ENCODE data around the gene ABAT. TPM values are rescaled to one million over a fixed set of nuclear protein-coding genes. Genes with fewer than 3 reads are reported as not detected.

ABAT gene
- total and polyA plus RNA-seq, 10 of the 15 experiments (the other 5 are each of a cell fraction or from before 2014, with no cell fraction given): 1.0 to 10.6 (median 1.9) TPM

GRCh38 chr16:8655184-8655717, 19.2 kb upstream of the ABAT start (continued):
- no peak for TF ChIP-seq RELB (IDR thresholded peaks at IDR 0.05; ENCODE audit: low read depth)
- no peak for TF ChIP-seq USF2 (IDR thresholded peaks at IDR 0.05; ENCODE audit: borderline replicate concordance, low read depth, low read length)
- TF ChIP-seq NFIC (IDR thresholded peaks at IDR 0.05; ENCODE audit: low read depth, low read length): peak; percentile 31; the same call in 1 of the 2 replicates
- TF ChIP-seq CBX5 (IDR thresholded peaks at IDR 0.05; ENCODE audit: low read depth): peak; percentile 93
- TF ChIP-seq MEF2B (IDR thresholded peaks at IDR 0.05; ENCODE audit: partially characterized antibody, poor library complexity, severe bottlenecking): no peak
- TF ChIP-seq ZBTB40 (IDR thresholded peaks at IDR 0.05; ENCODE audit: borderline replicate concordance): no peak
- TF ChIP-seq MTA3 (IDR thresholded peaks at IDR 0.05; ENCODE audit: borderline replicate concordance, low read length): no peak
- no peak for TF ChIP-seq ATF3 (IDR thresholded peaks at IDR 0.05; ENCODE audit: borderline replicate concordance, extremely low read depth, low read depth, low read length)
- no peak for TF ChIP-seq E2F4 (IDR thresholded peaks at IDR 0.05; ENCODE audit: low read depth, low read length)
- no peak for TF ChIP-seq TBL1XR1 (IDR thresholded peaks at IDR 0.05; ENCODE audit: low read depth, low read length)
- peak; percentile 52; the same call in 1 of the 2 replicates for TF ChIP-seq DPF2 (IDR thresholded peaks at IDR 0.05)
- no peak for TF ChIP-seq NKRF (conservative IDR thresholded peaks at IDR 0.05)
- TF ChIP-seq ZSCAN29 (IDR thresholded peaks at IDR 0.05): no peak
- TF ChIP-seq PBX3 (IDR thresholded peaks at IDR 0.05; ENCODE audit: insufficient replicate concordance, low read depth, low read length): no peak
- no peak for TF ChIP-seq ELK1 (IDR thresholded peaks at IDR 0.05; ENCODE audit: low read depth, low read length)
- TF ChIP-seq PAX5 (IDR thresholded peaks at IDR 0.05; ENCODE audit: borderline replicate concordance, low read depth, low read length): peak; percentile 37; the same call in 1 of the 2 replicates

All from GM12878 (cell line).